Right lobe of liver (tissue), 6 donors: ENCODE measurements around the gene RNF13. TPM values are rescaled to one million over a fixed set of nuclear protein-coding genes. Genes with fewer than 3 reads are reported as not detected.

ENCODE experiments used
- ATAC-seq, 4 donors: fragments of 200-7000 bp; cut with Tn5 transposase; one replicate each; pipeline ENCODE4 v1.9.1; 2020; ENCODE audit warnings: mild to moderate bottlenecking in 4 of 4, moderate library complexity in 4 of 4
- DNase-seq, 3 donors: peaks; one replicate each; pipeline ENCODE4 v3.0.0-alpha.2; 2020
- H3K27ac ChIP-seq, 3 donors: fragments of 200-600 bp; one replicate each; pipeline ENCODE4 v1.8.0; 2022
- H3K27me3 ChIP-seq, 2 donors: fragments of 200-600 bp; one replicate each; pipeline ENCODE4 v1.8.0; 2022
- H3K36me3 ChIP-seq, 4 donors: fragments of 200-600 bp; sonication (generic) in 1 of 4; one replicate each; pipeline versions ENCODE4 v1.5.1 to v1.8.0; 2017 to 2022; ENCODE audit warnings: control low read depth in 1 of 4
- H3K4me1 ChIP-seq, 4 donors: fragments of 200-600 bp; sonication (generic) in 1 of 4; one replicate each; pipeline versions ENCODE4 v1.5.1 to v1.8.0; 2017 to 2022; ENCODE audit warnings: control low read depth in 1 of 4
- H3K4me3 ChIP-seq, 3 donors: fragments of 200-600 bp; one replicate each; pipeline ENCODE4 v1.8.0; 2022
- H3K9me3 ChIP-seq, 4 donors: fragments of 200-600 bp; sonication (generic) in 1 of 4; one replicate each; pipeline versions ENCODE4 v1.5.1 to v1.8.0; 2017 to 2022; ENCODE audit warnings: control low read depth in 1 of 4
- CTCF ChIP-seq, 4 donors: fragments of 200-600 bp in 3 of 4; fragments of 450-650 bp in 1 of 4; IDR thresholded peaks; one replicate each; pipeline versions ENCODE4 v1.5.1 to v1.8.0; 2016 to 2022; ENCODE audit warnings: antibody characterized with exemption in 4 of 4, mild to moderate bottlenecking in 2 of 4
- POLR2A ChIP-seq: fragments of 450-650 bp; IDR thresholded peaks from one replicate; pipeline ENCODE4 v1.6.1; 2017; ENCODE audit warnings: antibody characterized with exemption, mild to moderate bottlenecking
- WGBS: methylation state at CpG from one replicate; pipeline ENCODE4 v1.1.6; 2018; ENCODE audit warnings: low coverage, low lambda C conversion rate; ENCODE audit not compliant: insufficient coverage; ENCODE audit errors: missing lambda C conversion rate; 5-methylcytosine and 5-hydroxymethylcytosine counted together
- intact Hi-C, 2 donors: fragments of 100-400 bp; cut with DNase I; formaldehyde crosslinking; loops; one replicate each; pipeline versions ENCODE4 v1.11.2 to v1.14.1; 2022
- total RNA-seq, 6 experiments: library from RNA; depleted of rRNA in 2 of 6; stranded (reverse); fragments of >200 nt in 2 of 6; fragmentation: NEBNext Ultra II Directional in 3 of 6; extraction: Animal tissue kit (Norgen Biotek cat#: 25700) in 3 of 6; gene quantifications; one replicate each; pipeline versions ENCODE4 v1.1.0 to v1.2.4, GENCODE V29; 2016 to 2023
- donor health status: DM: no; HTN: yes; CAD: no.
- donor health status: DM: no; HTN: no; CAD: no.
- donor health status: DM: no; HTN: no; CAD: no.
- donor health status: DM: no; HTN: yes; CAD: no.
- donor health status: DM: no; HTN: yes; CAD: no.

Gene RNF13
- total RNA-seq, 6 experiments from 2014 or later = 45.0 to 55.6 (median 47.5) TPM

- Histone ChIP-seq H3K27ac (no peak overlapping the region), H3K4me1 (peaks cover 0 to 11% (median 3%) of the 10 kb centered on the region in 4 donors), H3K27me3 (no peaks in the 10 kb centered on the region), H3K36me3 (peaks cover 0 to 5% (median 0%) of the 10 kb centered on the region in 4 donors), H3K9me3 (no peaks in the 10 kb centered on the region), H3K4me3 (no peak overlapping the region)
- ATAC-seq (no peak), DNase-seq (no peak)
- intact Hi-C loops = no loop called here
- no peak for TF ChIP-seq CTCF (IDR thresholded peaks at IDR 0.05)
- TF ChIP-seq POLR2A = no peak
- WGBS = 92% methylated on average over 2 of the region's 2 CpGs
These were observed 150.5 kb downstream of the RNF13 start for GRCh38 chr3:149963485-149963884.

GRCh38 chr3:149964291-149964690 is 151.3 kb downstream of the RNF13 start:
- Histone ChIP-seq H3K27ac (no peak overlapping the region), H3K27me3 (no peaks in the 10 kb centered on the region), H3K36me3 (peaks cover 0 to 5% (median 0%) of the 10 kb centered on the region in 4 donors), H3K9me3 (no peaks in the 10 kb centered on the region), H3K4me3 (no peak overlapping the region), H3K4me1 (peaks cover 0 to 9% (median 0%) of the 10 kb centered on the region in 4 donors)
- intact Hi-C loops = no loop called here
- ATAC-seq = no peak
- DNase-seq = no peak
- TF ChIP-seq CTCF (IDR thresholded peaks at IDR 0.05) = no peak

GRCh38 chr3:149965278-149965677 is 152.3 kb downstream of the RNF13 start:
- no peaks in the 10 kb centered on the region for H3K27me3 ChIP-seq
- no peak for ATAC-seq
- H3K4me1 ChIP-seq = peaks cover 0 to 12% (median 0%) of the 10 kb centered on the region in 4 donors
- H3K36me3 ChIP-seq = peaks cover 0 to 5% (median 0%) of the 10 kb centered on the region in 4 donors
- H3K27ac ChIP-seq = no peak overlapping the region
- DNase-seq = no peak
- no peaks in the 10 kb centered on the region for H3K9me3 ChIP-seq
- intact Hi-C loops = no loop called here
- H3K4me3 ChIP-seq = no peak overlapping the region
- TF ChIP-seq POLR2A (no peak), CTCF (IDR thresholded peaks at IDR 0.05) (no peak)

- intact Hi-C loops = no loop called here
- TF ChIP-seq POLR2A = no peak
- peak; percentile 50 to 61 (median 58) for TF ChIP-seq CTCF (IDR thresholded peaks at IDR 0.05)
- no peaks in the 10 kb centered on the region for H3K27me3 ChIP-seq
- H3K27ac ChIP-seq = no peak overlapping the region
- no peak overlapping the region for H3K4me3 ChIP-seq
- peaks cover 0 to 17% (median 0%) of the 10 kb centered on the region in 4 donors for H3K4me1 ChIP-seq
- ATAC-seq = peak in 1 of 4 donors; percentile 26
- H3K36me3 ChIP-seq = peaks cover 0 to 5% (median 0%) of the 10 kb centered on the region in 4 donors
- 15% methylated on average over 9 of the region's 9 CpGs for WGBS
- no peak for DNase-seq
- no peaks in the 10 kb centered on the region for H3K9me3 ChIP-seq
These were observed 154.2 kb downstream of the RNF13 start for GRCh38 chr3:149967086-149967685.

GRCh38 chr3:149968216-149968615 is 155.2 kb downstream of the RNF13 start:
- TF ChIP-seq POLR2A (no peak), CTCF (IDR thresholded peaks at IDR 0.05) (no peak)
- Histone ChIP-seq H3K4me3 (no peak overlapping the region), H3K9me3 (no peaks in the 10 kb centered on the region), H3K36me3 (peaks cover 0 to 5% (median 0%) of the 10 kb centered on the region in 4 donors), H3K4me1 (peaks cover 0 to 17% (median 0%) of the 10 kb centered on the region in 4 donors), H3K27me3 (no peaks in the 10 kb centered on the region), H3K27ac (no peak overlapping the region)
- intact Hi-C loops = no loop called here
- WGBS = 82% methylated on average over 8 of the region's 8 CpGs
- DNase-seq = no peak
- no peak for ATAC-seq
